Midbrain (tissue), 1 donor: Measurements from ENCODE around the gene CCDC142.
A peak's percentile ranks its signal among the peaks of the same experiment; 100 is the strongest.

Experiments used
- DNase-seq: peaks from one replicate; lab custom pipeline; 2025; lab: John Stamatoyannopoulos, UW

The CCDC142 gene

GRCh38 chr2:74441170-74441689 is 41.6 kb downstream of the CCDC142 start:
- no peak for DNase-seq

DNA sequence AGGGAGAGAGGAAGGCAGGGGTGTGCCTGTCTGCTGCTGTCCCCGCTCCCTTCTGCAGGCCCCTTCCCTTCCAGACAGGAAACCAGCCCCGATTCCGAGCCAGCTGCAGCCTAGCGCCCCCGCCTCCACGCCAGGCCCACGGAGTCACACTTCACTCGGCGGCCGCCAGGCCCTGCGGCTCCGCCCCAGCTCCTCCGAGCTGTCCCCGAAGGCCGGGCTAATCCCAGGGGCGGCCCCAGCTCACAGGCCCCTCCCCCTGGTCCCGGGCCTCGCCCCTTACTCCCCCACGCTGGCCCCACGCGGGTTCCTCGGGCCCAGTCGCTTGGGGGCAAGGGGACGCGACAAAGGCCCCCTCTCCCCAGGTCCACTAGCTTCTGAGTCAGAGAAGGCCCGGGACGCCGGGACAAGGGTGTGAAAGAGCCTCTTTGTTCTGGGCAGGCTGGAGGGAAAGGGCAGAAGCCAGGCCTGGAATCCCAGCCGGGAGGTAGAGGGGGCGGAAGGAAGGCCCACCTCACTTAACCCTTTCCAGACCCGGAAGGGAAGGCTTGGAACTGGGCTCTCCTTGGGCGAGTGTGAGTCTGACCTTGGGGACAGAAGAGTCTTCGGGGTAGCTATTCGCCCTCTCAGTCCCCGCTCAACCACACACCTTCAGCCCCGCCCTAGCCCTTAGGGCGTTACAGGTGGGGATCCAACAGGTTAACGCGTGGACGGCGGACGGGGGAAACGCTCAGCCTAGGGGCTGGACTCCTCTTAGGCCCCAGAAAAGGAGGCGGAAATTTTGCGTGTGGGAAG is 42.2 kb downstream of the CCDC142 start:
- DNase-seq, result peak; percentile 88

DNA sequence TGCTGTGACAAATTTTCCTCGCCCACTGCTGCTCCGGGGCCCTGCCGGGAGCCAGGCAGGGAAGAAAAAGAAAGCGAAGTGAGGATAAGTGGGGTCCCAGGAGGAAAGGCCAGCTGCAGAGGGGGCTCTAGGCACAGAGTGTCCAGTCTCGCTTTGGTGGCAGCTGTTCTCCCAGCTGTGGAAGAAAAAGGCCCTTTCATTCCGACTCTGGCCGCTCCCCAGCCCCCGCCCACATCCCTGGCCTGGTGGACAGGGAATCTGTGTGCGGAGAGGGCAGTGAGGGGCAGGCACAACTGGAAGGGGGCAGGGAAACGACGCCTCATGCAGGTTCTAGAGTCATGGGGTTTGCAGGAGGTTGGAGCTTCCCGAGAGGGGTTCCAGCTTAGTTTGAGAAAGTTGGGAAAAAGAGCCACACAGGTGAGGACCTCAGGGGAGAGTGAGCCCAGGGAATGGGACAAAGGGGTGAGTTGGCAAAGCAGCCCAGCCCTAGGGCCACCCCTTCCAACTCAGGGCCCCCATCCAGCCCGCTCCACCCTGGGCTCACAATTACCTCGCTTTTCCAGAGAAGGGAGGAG is 42.9 kb downstream of the CCDC142 start:
- DNase-seq, result peak; percentile 91

DNA sequence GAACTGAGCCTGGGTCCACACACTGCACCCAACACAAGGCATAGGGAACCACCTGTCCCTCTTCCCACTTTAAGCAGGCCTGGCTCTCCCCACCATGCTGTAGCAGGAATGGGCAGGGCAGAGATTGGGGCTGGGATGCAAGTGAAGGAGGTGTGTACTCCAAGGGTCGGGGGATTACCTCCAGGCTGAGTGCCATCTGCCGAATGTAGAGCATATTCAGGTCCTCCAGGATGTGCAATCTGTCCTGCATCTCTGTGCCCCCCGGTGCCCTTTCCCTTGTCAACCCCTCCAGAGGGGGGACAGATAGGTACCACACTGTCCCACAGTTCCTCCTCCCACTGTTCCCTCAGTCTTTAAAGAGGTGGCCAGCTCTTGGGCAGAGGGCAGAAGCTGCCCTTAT is 43.4 kb downstream of the CCDC142 start:
- DNase-seq, result peak; percentile 60

DNA sequence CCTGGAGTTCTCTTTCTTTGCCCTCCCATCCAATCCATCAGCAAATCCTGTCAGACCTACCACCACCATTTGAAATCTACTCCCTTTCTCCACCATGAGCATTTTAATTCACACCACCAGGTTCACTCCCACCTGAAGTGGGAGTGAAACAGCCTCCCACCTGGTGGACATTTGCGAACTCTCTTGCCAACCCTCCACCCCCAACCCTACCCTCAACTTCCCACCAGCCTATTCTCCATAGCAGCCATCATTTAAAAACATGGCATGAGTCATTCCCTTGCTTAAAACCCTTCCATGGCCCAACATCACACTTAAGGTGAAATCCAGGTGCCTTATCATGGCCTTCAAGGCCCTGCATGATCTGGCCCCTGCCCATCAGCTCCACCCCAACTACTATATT is 44.5 kb downstream of the CCDC142 start:
- no peak for DNase-seq

DNA sequence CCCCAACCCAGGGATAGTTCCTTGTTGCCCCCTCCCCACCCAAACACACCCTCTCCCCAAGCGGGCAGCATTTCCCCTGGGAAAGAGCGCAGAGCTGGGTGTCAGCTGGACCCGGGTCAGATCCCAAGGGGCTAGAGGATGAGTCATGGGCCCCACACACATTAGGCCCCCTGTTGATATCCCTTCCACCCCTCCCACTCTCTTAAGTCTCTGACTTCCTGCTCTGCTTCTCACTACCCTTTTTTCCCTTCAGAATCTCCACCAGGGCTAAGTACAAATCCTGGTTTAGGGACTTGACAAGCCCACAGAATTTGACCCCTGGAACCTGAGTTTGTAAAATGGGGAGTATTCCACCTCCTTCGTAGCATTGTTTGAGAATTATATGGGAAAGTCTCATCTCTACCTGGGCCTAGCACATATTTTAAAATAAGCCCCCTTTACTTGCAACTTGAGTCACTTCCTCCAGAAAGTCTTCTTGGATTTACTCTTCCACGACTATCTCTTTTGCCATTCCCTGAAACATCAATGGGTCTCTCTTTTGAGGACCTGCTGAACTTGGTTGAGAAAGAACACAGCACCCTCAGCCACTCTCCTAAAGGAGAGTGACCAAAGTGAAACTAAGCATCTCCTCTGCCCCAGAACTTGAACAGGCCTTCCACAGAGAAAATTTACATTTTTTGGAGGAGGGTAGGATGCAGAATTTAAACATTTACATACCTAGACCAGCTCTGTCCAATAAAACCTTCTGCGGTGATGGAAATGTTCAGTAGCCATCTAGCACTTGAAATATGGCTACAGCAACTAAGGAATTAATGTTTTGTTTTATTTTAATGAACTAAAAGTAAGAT is 45.7 kb downstream of the CCDC142 start:
- no peak for DNase-seq

GRCh38 chr2:74436111-74436805 is 46.5 kb downstream of the CCDC142 start:
- no peak for DNase-seq

GRCh38 chr2:74430502-74430901 is 52.3 kb downstream of the CCDC142 start:
- DNase-seq, result no peak

DNA sequence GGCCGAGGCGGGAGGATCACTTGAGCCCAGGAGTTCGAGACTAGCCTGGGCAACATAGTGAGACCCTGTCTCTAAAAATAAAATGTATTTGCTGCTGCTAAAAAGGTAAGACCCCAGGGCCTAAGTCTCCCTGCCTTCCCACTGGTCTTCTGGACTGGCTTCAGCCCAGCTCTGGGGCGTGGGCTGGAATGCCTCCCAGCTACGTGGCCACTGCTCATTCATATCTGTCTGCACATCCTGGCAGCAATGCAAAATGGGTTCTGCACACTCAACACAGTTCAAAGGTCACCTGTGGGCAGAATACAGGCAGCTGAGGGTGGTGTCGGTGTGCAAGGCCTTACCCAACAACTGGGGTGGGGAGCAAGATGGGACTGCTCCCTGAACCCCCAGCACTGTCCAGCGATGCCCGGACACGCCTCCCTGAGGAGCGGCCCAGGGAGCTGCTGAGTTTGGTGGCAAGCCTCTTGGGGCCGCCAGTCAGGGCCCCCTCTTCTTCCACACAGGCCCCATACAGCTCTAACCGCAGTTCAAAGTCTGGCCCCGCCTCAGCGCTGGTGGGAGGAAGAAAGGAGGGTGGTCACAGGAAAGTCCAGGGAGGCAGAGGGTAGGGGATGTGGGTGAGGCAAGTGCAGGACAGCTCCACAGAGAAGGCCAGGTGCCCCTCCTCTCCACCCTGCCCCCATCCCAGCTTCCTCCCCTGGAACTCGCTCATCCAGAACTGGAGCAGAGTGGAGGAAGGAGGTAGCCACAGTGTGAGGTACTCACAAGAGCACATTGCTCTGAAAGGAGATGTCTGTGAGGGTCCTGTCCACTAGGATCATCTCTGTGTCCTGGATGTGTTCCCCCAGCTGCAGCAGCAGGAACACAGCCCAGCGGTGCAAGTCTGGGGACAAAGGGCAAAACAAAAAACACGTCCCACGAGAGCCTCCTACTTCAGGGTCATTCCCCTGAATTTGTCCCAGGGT is 53.0 kb downstream of the CCDC142 start:
- no peak for DNase-seq

GRCh38 chr2:74428675-74429074 is 54.1 kb downstream of the CCDC142 start:
- no peak for DNase-seq

- no peak for DNase-seq
These were observed 55.2 kb downstream of the CCDC142 start for GRCh38 chr2:74427551-74427950.

DNA sequence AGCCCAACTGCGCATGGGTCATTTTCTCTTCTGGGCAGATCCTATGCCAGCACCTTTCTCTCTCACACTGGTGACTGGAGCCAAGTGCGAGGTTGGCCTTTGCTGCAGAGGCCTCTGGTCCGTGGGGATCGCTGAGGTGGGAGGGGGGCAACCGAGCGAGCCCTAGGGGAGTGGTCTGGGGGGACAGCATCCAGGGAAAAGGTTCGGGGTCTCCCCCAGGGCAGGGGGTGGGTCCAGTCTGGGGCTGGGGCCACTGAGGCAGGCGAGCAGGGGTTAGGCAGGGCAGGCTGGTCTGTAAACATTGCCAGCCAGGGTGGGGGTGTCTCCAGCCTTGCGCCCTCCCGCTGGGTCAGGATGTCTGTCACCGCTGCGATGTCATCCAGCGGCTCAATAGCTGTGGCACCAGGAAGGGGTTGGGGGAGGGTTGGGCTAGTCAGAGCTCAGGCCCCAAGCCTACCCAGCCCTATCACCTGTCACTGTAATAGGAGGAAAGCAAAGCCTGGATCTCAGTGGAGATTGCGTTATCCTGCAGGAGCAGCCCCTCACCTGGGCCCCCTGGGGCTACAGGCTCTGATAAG is 56.5 kb downstream of the CCDC142 start:
- DNase-seq, result no peak

- DNase-seq, result no peak
These were observed 57.3 kb downstream of the CCDC142 start for GRCh38 chr2:74425523-74425922.

- DNase-seq, result no peak
These were observed 57.8 kb downstream of the CCDC142 start for GRCh38 chr2:74424995-74425406.

DNA sequence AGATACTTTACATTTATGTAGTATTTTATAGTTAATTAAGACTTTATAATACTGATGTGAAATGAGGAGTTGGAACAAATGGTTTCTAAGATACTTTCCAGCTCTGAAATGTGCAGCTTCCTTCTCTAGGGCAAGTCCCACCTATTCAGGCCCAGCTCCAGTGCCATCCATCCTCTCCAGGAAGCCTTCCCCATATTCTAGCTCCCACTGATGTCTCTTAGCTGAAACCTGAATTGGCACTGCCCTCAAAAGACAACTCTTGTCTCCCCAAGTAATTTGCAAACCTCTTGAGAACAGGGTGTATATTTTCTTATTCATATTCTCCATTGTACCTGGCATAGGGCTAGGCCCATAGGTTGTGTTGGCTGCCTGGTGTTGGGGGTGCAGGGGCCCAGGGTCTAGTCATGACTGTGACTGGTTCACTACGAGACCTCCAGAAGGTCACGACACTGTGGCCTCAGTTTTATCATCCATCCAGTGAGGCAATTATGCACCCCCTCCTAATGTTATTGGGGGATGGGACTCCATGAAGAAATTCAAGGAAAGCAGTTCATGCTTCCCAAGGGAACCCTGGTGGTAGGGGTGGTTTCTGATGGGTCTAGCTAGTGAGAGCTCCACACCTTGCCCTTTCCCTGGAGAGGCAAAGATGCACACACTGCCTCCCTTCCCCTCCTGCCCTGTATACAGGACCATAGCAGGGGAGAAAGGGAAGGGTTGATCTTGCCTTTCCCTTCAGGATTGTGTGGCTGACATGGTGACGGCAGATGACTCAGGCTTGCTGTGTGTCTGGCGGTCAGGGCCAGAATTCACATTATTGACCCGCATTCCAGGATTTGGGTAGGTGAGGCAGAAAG is 58.4 kb downstream of the CCDC142 start:
- no peak for DNase-seq
